Activated CD4-positive, alpha-beta T cell treated with anti-CD3 and anti-CD28 coated beads, Interleukin-2, amount 50 U/mL, for 4 hours (primary cell): ENCODE results near the gene PDGFC.

Experiments
- DNase-seq, 2 experiments: peaks; one replicate each; pipeline ENCODE4 v3.0.0-alpha.2; 2020

The PDGFC gene

GRCh38 chr4:156778093-156778492, 193.5 kb downstream of the PDGFC start:
- DNase-seq = no peak

GRCh38 chr4:156775813-156776212, 195.8 kb downstream of the PDGFC start:
- no peak for DNase-seq

GRCh38 chr4:156774422-156774821, 197.2 kb downstream of the PDGFC start:
- no peak for DNase-seq

DNA sequence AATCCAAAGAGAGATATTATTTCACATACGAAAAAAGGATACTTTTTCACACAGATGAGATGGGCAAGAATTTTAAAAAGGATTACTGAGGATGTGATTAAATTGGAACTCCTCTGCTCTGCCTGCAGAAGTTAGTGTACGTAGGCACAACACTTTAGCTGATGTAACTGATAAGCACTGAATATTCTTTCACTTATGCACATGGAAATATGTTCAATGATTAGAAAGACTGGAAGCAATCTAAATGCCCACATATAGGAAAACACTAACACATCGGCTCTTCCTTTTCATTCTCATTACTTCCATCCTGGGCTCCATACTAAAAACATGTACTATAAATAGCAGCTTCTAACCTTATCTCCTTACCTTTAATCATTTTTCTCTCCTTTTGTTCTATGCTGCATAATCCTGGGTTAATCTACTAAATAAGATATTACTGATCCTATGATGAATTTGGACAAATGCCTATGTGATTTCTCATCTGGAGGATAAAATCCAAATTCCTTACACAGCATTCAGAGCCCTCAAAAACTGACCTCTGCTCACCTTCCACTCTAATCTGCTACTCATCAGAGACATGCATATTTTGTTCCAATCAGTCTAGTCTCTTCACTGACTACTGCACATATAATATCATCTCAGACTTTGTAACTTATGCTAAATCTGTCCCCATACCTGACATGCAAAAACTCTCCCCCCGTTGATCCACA, 197.8 kb downstream of the PDGFC start:
- DNase-seq = no peak

- DNase-seq = no peak
These were observed 200.3 kb downstream of the PDGFC start for GRCh38 chr4:156771171-156771837.

DNA sequence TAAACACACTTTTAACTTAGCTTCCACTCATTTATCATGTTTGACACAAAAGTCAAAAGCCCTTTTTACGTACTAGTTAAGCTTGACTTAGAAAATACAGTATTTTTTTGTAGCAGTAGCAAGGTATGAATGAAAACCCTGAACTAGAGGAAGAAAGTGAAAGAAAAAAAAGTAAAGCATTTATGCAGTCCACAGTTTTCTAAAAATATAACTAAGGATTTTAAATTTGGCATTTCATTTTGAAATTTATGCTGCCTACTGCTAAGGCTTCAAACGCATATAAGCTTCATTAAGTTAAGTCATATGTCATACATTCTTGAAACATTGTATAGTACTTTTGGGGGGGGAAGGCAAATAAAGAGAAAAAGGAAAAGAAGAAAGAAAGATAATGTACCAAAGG, 201.5 kb downstream of the PDGFC start:
- no peak for DNase-seq

- no peak for DNase-seq
These were observed 203.6 kb downstream of the PDGFC start for GRCh38 chr4:156767911-156768415.

DNA sequence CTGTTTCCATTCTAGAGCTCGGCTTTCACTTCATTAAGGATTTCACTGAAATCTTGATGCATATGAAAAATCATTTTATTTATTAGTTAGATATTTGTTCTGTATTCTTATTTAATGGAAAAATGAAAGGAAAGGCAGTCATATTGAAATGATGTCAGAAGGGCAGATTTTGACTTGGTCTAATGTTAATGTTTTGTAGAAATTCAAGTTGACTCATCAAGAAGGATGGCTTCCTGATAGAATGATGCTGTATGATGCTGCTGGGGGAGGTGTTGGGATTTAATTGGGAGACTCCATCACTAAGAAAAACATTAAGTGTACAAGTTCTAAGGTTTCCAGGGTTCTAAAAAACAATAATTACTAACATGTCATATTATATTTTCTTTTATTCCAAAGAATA, 204.8 kb downstream of the PDGFC start:
- DNase-seq = no peak

DNA sequence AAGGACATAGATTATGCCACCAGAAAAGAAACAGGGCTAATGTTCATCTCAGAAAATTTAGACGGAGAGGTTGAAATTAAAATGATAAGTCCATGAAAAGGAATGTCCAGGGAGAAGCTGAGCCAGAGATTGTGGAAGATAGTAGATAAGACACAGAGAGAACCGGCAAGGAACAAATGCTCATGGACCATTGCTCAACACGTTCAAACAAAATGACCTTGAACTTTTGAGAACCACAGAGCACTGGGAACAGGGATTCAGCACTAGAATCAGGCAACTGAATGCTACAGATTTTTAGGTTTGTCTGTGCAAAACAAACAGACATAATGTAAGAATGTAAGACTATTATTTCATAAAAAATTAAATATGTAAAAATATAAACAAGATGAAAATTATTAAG, 206.3 kb downstream of the PDGFC start:
- no peak for DNase-seq

- no peak for DNase-seq
These were observed 206.8 kb downstream of the PDGFC start for GRCh38 chr4:156764846-156765245.

DNA sequence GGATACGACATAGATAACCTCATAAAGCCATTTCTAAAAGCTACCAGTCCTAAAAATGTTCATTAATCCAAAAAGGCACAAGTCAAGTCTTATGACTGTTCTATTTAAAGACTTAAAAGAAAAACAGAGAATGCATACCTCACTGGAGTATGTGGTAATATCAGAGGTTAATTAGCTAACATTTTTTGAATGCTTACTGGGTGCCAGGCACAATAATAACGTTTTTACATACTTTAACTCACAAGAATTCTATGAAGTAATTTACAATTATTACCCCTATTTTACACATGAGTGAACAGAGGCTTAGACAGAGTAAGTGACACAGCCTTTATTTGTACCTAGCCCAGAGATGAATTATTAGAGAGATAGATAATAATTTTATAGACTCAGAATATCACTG, 207.5 kb downstream of the PDGFC start:
- no peak for DNase-seq

DNA sequence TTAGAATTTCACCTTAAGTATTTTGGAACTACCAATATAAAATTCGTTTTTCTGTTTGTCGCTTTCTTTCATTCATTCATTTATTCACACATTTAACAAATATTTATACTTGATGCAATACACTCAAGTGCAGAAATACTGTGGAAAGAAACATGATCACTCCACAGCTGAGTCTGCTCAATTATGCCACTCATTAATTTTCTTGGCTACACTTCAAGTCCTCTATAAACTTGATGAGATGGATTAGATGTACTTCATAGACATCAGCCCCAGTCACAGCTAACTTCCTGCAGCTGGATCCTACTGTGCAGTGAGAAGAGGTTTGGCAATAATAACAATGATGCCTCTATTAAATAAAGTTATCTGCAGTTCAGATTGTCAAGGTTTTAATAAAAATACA, 208.1 kb downstream of the PDGFC start:
- no peak for DNase-seq

- DNase-seq = no peak
These were observed 208.7 kb downstream of the PDGFC start for GRCh38 chr4:156762851-156763250.

DNA sequence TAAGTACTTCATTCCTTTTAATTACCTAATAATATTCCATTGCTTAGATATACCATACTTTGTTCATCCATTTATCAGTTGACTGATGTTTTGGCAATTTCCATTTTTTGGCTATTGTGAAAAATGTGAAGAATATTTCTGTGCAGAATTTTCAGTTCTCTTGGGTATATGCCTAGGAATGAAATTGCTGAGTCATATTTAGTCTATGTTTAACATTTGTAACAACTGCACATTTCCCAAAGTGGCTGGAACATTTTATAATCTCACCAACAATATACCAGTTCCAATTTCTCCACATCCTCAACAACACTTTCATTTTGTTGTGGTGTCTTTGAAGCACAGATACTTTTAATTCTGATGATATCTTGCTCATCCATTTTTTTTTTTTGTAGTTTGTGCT, 215.5 kb downstream of the PDGFC start:
- DNase-seq = no peak

DNA sequence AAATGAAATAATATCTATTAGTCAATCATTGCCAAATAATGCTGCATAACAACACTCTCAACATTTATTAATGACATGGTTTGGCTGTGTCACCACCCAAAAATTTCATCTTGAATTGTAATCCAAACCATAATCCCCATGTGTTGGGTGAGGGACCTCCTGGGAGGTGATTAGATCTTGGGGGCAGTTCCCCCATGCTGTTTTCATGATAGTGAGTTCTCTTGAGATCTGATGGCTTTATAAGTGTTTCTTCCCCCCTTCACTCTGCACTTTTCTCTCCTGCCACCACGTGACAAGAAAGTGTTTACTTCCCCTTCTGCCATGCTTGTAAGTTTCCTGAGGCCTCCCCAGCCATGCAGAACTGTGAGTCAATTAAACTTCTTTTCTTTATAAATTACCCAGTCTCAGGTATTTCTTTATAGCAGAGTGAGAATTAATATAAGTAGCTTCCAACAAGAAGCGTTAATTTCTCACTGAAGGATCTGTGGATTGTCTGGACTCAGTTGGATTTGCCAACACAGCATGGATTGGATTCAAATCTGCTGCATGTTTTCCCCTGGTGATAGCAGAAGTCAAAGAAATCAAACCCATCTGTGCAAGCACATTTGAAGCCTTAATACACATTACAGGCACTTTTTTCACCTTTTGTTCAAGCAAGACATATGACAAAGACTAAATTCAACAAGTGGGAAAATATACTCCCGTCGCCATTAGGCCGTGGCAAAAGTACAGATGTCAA, 216.6 kb downstream of the PDGFC start:
- no peak for DNase-seq

DNA sequence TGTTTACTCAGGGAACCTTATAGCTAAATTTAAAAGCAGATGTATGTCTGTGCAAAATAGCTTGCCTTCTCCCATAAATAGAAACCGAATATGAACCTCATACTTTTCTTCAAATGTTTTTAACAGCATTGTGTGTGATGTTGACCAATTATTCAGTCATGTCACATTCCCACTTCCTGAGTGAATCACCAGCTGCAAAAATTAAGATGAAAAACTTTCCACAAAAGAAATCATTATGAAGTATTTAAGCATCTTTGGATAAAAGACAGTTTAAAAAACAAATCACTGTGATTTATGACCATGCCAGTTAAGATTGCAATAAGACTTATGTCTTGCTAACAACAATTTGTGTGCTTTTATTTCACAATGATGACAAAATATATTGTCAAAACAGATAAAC, 220.1 kb downstream of the PDGFC start:
- no peak for DNase-seq

DNA sequence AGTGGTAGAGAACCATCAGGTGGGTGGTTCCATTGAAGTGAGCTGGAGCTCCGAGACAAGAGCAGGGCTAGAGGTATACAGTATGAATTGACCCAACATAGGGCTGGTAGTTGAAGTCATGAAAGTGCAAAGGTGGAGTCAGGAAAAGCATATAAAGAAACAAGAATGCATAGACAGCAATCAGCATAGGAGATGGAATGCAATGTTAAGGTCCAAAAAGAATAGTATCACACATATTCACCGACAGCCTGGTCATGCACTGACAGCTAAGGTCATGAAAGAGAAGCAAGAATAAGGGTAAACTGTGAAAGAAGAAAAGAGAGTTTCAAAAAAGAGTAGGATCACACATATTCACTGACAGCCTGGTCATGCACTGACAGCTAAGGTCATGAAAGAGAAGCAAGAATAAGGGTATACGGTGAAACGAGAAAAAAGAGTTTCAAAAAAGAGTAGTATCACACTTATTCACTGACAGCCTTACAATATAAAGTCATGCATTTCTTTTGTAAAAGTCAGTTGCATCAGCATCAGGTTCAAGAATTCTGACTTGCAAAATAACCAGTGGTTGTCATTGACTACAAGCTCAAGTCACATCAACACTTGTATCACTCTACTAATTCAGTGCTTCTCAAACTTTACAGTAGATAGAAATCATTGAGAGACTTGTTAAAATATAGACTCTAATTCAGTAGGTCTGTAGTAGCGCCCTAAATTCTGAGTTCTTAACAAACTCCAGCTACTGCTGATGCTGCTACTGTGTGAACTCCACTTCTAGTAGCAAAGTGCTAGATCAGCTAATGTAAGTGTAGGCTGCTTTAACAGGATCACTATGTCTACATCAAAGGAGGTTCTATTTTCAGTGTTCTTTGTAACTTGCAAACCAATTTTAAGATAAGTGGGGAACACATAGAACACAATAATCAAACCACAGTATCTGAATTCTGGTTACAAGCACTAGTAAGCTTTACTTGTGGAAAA, 221.9 kb downstream of the PDGFC start:
- DNase-seq = no peak

- no peak for DNase-seq
These were observed 225.5 kb downstream of the PDGFC start for GRCh38 chr4:156746111-156746510.

GRCh38 chr4:156738766-156739165, 232.8 kb downstream of the PDGFC start:
- DNase-seq = no peak

DNA sequence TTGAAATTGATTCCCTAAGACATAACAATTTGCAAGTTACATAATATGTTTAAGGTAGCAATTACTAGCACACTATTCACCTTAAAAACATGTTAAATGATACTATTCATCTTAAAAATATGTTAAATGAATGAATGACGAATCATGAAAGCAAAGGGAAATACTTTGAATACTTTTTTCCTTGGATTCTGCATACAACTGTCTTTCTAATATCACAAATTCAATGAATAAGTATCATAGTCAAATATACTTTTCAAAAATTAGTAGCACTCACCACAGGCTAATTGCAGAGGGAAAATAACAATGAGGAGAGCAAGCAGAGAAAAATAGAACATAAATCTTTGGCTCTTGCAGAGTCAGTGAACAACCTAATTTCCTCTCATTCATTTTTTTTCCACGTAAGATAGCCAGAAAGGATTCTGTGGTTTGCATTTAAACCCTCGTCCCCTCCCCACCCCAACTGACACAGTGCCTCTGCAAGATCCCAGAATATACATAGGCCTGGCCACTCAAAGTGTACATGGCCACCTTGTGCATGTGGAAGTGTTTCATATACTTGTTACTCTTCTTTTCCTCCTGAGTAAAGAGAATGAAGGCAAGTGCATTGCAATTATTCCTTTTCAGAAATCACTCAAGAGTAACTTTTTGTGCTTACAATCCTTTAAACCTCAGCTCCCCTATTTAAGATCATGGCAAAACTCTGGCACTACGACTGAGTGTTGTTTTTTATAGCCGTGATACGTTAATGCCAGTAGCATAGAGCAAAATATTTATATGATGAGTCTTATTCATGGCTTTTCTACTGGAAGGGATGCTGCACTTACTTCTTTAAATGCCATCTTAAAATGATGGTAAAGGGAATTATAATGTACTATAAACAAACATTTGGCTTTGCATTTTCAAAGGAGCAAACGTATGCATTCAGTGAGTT, 236.4 kb downstream of the PDGFC start:
- DNase-seq = no peak

- no peak for DNase-seq
These were observed 238.0 kb downstream of the PDGFC start for GRCh38 chr4:156733582-156733981.

GRCh38 chr4:156732634-156733033, 239.0 kb downstream of the PDGFC start:
- no peak for DNase-seq
